Duodenal mucosa (tissue), 2 donors: ENCODE measurements around the gene TP53I11.

ENCODE experiments used
- H3K27ac ChIP-seq: one replicate; pipeline ENCODE4 v1.7.0; 2013; ENCODE audit warnings: low read depth, low read length
- H3K27me3 ChIP-seq, 2 donors: one replicate each; pipeline ENCODE4 v1.7.0; 2013; ENCODE audit warnings: low read length in 2 of 2, control low read depth in 1 of 2; ENCODE audit not compliant: insufficient read depth in 2 of 2, control insufficient read depth in 1 of 2
- H3K36me3 ChIP-seq, 2 donors: one replicate each; pipeline ENCODE4 v1.7.0; 2013; ENCODE audit warnings: low read length in 2 of 2, control low read depth in 1 of 2; ENCODE audit not compliant: insufficient read depth in 2 of 2, control insufficient read depth in 1 of 2
- H3K4me1 ChIP-seq, 2 donors: one replicate each; pipeline ENCODE4 v1.7.0; 2013; ENCODE audit warnings: low read length in 2 of 2, control low read depth in 1 of 2; ENCODE audit not compliant: insufficient read depth in 2 of 2, control insufficient read depth in 1 of 2
- H3K4me3 ChIP-seq, 2 donors: one replicate each; pipeline ENCODE4 v1.7.0; 2013; ENCODE audit warnings: low read length in 2 of 2, low read depth in 1 of 2
- H3K9ac ChIP-seq, 2 donors: one replicate each; pipeline ENCODE4 v1.7.0; 2013; ENCODE audit warnings: low read length in 2 of 2, low read depth in 1 of 2
- H3K9me3 ChIP-seq, 2 donors: one replicate each; pipeline ENCODE4 v1.7.0; 2013; ENCODE audit warnings: low read length in 2 of 2, control low read depth in 1 of 2; ENCODE audit not compliant: control insufficient read depth in 1 of 2

The TP53I11 gene

GRCh38 chr11:44970293-44970692 lies 19.6 kb upstream of the TP53I11 start:
- no peaks in the 10 kb centered on the region for H3K27me3 ChIP-seq
- peak overlapping the region in 1 of 2 donors; percentile 3 for H3K4me3 ChIP-seq
- peaks cover 19 to 20% of the 10 kb centered on the region in 2 donors for H3K4me1 ChIP-seq
- H3K9me3 ChIP-seq = no peaks in the 10 kb centered on the region
- no peak overlapping the region for H3K9ac ChIP-seq
- H3K27ac ChIP-seq = no peak overlapping the region
- no peaks in the 10 kb centered on the region for H3K36me3 ChIP-seq

GRCh38 chr11:44969651-44970252 lies 19.1 kb upstream of the TP53I11 start:
- Histone ChIP-seq H3K9ac (no peak overlapping the region), H3K9me3 (no peaks in the 10 kb centered on the region), H3K27ac (no peak overlapping the region), H3K27me3 (no peaks in the 10 kb centered on the region), H3K4me3 (peak overlapping the region in 1 of 2 donors; percentile 3), H3K36me3 (no peaks in the 10 kb centered on the region), H3K4me1 (peaks cover 19 to 22% of the 10 kb centered on the region in 2 donors)

GRCh38 chr11:44968510-44968909 lies 17.8 kb upstream of the TP53I11 start:
- Histone ChIP-seq H3K4me3 (no peak overlapping the region), H3K9me3 (no peaks in the 10 kb centered on the region), H3K9ac (no peak overlapping the region), H3K4me1 (peaks cover 19 to 26% of the 10 kb centered on the region in 2 donors), H3K27me3 (no peaks in the 10 kb centered on the region), H3K27ac (no peak overlapping the region), H3K36me3 (no peaks in the 10 kb centered on the region)

- Histone ChIP-seq H3K4me1 (peaks cover 19 to 26% of the 10 kb centered on the region in 2 donors), H3K36me3 (no peaks in the 10 kb centered on the region), H3K9me3 (no peaks in the 10 kb centered on the region), H3K27me3 (no peaks in the 10 kb centered on the region), H3K4me3 (no peak overlapping the region), H3K27ac (no peak overlapping the region), H3K9ac (no peak overlapping the region)
Measured at GRCh38 chr11:44967930-44968496, 17.3 kb upstream of the TP53I11 start.

- peaks cover 19 to 26% of the 10 kb centered on the region in 2 donors for H3K4me1 ChIP-seq
- no peaks in the 10 kb centered on the region for H3K36me3 ChIP-seq
- no peak overlapping the region for H3K9ac ChIP-seq
- no peaks in the 10 kb centered on the region for H3K9me3 ChIP-seq
- H3K27me3 ChIP-seq = no peaks in the 10 kb centered on the region
- H3K4me3 ChIP-seq = no peak overlapping the region
- H3K27ac ChIP-seq = no peak overlapping the region
Measured at GRCh38 chr11:44966694-44967093, 16.0 kb upstream of the TP53I11 start.

- no peak overlapping the region for H3K27ac ChIP-seq
- H3K36me3 ChIP-seq = no peaks in the 10 kb centered on the region
- no peaks in the 10 kb centered on the region for H3K9me3 ChIP-seq
- peaks cover 3 to 9% of the 10 kb centered on the region in 2 donors for H3K4me1 ChIP-seq
- no peak overlapping the region for H3K4me3 ChIP-seq
- H3K27me3 ChIP-seq = no peaks in the 10 kb centered on the region
- no peak overlapping the region for H3K9ac ChIP-seq
Measured at GRCh38 chr11:44964526-44965209, 14.0 kb upstream of the TP53I11 start.

- Histone ChIP-seq H3K27ac (no peak overlapping the region), H3K9me3 (no peaks in the 10 kb centered on the region), H3K9ac (no peak overlapping the region), H3K4me3 (no peak overlapping the region), H3K4me1 (peaks cover 4 to 11% of the 10 kb centered on the region in 2 donors), H3K36me3 (no peaks in the 10 kb centered on the region), H3K27me3 (no peaks in the 10 kb centered on the region)
Measured at GRCh38 chr11:44963948-44964347, 13.3 kb upstream of the TP53I11 start.

GRCh38 chr11:44963136-44963535 lies 12.5 kb upstream of the TP53I11 start:
- Histone ChIP-seq H3K27ac (no peak overlapping the region), H3K36me3 (no peaks in the 10 kb centered on the region), H3K4me1 (peaks cover 12 to 19% of the 10 kb centered on the region in 2 donors), H3K27me3 (no peaks in the 10 kb centered on the region), H3K4me3 (no peak overlapping the region), H3K9me3 (no peaks in the 10 kb centered on the region), H3K9ac (no peak overlapping the region)

GRCh38 chr11:44962464-44962863 lies 11.8 kb upstream of the TP53I11 start:
- Histone ChIP-seq H3K27me3 (no peaks in the 10 kb centered on the region), H3K9me3 (no peaks in the 10 kb centered on the region), H3K9ac (no peak overlapping the region), H3K36me3 (no peaks in the 10 kb centered on the region), H3K27ac (no peak overlapping the region), H3K4me3 (no peak overlapping the region), H3K4me1 (peaks cover 19 to 21% of the 10 kb centered on the region in 2 donors)

- H3K27ac ChIP-seq = no peak overlapping the region
- no peak overlapping the region for H3K4me3 ChIP-seq
- no peaks in the 10 kb centered on the region for H3K36me3 ChIP-seq
- H3K9me3 ChIP-seq = no peaks in the 10 kb centered on the region
- H3K9ac ChIP-seq = no peak overlapping the region
- H3K4me1 ChIP-seq = peaks cover 37 to 38% of the 10 kb centered on the region in 2 donors
- H3K27me3 ChIP-seq = no peaks in the 10 kb centered on the region
Measured at GRCh38 chr11:44960200-44960845, 9.6 kb upstream of the TP53I11 start.
